ENCODE data around the gene EHD2.
"Not testable (repeated sequence)": the region's sequence is repeated elsewhere in the genome, so short reads cannot be mapped to it uniquely, and the experiment has no call there.

The EHD2 gene, protein sequence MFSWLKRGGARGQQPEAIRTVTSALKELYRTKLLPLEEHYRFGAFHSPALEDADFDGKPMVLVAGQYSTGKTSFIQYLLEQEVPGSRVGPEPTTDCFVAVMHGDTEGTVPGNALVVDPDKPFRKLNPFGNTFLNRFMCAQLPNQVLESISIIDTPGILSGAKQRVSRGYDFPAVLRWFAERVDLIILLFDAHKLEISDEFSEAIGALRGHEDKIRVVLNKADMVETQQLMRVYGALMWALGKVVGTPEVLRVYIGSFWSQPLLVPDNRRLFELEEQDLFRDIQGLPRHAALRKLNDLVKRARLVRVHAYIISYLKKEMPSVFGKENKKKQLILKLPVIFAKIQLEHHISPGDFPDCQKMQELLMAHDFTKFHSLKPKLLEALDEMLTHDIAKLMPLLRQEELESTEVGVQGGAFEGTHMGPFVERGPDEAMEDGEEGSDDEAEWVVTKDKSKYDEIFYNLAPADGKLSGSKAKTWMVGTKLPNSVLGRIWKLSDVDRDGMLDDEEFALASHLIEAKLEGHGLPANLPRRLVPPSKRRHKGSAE

DNA sequence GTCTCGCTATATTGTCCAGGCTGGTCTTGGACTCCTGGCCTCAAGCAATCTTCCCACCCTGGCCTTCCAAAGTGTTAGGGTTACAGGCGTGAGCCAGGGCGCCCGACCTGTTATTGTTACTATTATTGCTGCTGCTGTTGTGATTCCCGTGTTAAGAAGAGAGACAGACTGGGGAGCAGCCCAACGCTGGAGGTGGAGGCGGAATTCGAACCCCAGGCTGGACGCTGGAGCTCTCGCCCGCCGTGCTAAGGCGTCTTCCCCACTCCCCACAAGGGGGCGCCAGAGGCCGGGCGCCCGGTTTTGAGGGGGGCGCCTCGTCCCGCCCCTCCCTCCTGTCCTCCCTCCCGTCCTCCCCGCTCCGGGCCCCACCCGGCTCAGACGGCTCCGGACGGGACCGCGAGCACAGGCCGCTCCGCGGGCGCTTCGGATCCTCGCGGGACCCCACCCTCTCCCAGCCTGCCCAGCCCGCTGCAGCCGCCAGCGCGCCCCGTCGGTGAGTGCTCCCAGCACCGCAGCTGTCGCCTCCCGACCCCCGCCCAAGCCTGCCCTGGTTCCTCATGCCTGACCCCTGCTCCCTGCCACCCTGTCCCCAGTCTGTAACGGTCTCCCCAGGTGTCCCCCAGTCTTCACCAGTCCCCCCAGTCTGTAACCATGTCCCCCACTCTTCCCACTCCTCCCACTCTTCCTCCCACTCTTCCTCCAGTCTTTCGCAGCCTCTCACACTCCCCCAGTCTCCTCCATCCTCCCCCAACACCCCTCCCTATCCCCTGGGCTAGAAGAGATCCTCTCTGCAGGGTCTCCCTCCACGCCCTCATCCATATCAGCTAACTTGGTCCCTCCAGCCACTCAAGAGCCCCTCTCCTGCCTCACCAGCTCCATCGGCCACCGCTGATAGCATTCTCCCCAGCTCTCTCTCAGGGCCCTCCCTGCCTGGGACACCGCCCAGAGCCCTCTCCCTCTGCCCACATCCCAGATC lies at the start of gene EHD2:
Gene EHD2, plus strand, starts transcription at position 377 of the 976 bp plus-strand sequence. CDS start 3,191 bp downstream, outside the sequence.
- DNase-seq, result no peak

DNA sequence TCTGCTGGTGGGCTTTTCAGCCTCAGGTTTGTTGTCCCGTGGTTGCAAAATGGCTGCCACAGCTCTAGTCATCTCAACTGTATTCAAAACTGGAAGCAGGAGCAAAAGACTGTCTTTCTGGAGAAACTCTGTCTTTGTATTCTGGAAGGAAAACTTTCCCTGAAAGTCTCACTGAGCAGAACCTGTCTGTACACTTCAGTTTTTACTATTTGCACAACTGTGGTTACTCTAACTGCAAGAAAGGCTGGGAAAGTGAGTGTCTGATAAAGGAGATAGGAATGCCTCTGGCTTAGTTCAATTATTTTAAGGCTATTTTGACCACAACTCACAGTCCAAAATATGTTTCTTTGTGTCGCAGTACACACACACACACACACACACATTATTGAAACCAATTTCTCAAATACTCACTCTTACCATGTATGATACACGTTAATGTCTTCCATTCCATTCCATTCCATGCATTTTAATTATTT lies 49.7 kb upstream of the EHD2 start:
- DNase-seq, result no peak

DNA sequence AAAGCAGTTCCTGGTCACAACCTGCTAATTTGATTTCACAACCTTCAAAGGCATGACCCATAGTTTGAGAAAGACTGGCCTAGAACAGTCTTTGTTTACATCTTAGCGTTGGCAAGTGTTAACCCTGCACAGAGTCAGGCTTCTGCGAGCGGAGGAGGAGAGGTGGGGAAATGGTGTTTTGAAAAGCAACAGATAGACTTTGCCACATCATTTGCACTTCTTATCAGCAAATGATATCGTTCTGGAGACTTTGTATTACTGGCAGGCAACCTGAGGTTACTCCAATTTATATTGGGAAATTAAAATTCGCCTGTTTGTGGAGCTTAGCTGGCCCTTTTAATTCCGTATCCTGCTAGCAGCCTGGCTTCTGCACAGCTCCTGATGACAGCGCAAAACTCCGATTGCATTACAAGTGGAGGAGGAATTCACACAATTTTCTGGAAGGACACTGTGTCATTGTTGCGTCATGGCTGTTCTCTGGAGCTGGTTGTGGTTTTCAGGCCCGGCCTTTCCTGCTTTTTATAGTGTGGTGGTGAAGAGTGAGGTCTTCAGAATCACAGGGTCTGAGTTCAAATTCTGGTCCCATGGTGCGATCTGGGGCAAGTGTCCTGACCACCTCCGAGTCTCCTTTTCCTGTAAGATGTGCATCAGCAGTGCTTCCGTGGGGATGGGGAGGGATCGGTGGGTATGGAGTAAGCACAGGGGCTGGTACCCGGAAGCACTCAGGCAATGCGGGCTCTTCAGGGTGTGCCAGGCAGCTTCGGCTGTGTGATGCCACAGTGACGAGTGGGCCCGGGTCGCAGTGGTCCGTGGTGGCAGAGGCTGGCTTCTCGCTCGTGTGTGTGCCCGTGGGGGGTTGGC lies 49.1 kb upstream of the EHD2 start:
- DNase-seq, result no peak

DNA sequence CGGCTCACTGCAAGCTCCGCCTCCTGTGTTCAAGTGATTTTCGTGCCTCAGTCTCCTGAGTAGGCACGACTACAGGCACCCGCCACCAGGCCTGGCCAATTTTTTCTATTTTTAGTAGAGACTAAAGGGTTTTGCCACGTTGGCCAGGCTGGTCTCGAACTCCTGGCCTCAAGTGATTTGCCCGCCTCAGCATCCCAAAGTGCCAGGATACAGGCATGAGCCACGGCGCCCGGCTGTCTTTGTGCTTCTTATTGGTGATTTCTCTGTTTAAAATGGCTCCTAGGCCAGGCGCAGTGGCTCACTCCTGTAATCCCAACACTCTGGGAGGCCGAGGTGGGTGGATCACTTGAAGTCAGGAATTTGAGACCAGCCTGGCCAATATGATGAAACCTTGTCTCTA lies 44.7 kb upstream of the EHD2 start:
- not testable (repeated sequence) for DNase-seq

DNA sequence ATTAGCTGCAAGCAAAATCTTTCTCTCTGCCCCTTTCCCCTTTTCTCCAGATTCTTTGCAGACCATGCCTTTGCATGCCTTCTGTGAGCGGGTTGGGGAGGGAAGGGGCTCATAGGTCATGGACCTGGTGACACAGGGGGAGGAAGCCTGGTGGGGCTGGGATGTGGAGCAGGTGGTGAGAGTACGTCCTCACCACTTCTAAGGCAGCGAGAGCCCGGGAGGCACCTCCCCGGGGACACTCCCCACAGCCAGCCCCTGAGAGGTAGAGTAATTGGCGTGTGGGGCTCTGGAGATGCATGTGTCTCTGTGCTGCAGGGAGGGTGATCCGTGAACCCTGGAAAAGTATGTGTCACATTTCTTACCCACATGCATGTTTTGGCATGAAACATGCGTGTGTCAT lies 42.5 kb upstream of the EHD2 start:
- no peak for DNase-seq

DNA sequence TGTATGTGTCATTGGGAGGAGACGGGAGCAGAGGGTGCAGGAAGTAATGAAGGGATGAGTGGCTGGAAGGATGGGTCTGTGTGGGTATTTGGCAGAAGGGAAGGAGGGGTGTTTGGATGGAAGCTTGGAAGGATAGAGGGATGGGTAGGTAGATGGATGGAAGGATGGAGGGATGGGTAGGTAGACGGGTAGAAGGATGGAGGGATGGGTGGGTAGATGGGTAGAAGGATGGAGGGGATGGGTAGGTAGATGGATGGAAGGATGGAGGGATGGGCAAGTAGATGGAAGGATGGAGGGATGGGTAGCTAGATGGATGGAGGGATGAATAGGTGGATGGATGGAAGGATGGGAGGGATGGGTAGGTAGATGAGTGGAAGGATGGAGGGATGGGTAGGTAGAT lies 41.7 kb upstream of the EHD2 start:
- DNase-seq, result no peak

- DNase-seq, result no peak
Measured at GRCh38 chr19:47673426-47673825, 39.8 kb upstream of the EHD2 start.

- no peak for DNase-seq
Measured at GRCh38 chr19:47674548-47674947, 38.7 kb upstream of the EHD2 start.

GRCh38 chr19:47675271-47675670 lies 38.0 kb upstream of the EHD2 start:
- no peak for DNase-seq

DNA sequence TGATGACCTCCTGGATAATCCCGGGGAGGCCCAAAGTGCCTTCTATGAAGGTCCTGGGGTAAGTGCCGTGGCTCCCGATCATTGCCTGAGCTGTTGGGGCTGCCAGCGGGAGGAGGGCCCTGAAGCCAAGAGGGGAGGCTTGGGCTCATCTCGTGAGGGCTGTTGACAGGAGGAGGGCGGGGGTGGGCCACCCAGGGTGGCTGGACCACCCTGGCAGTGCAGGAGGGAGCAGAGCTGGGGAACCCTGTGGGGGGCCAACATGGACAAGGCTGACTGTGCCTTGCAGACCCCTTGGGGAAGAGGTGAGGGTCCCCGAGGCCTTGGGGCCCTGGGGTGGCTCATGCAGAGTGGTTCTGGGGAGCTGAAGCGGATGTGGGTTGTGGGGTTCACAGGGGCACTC lies 37.4 kb upstream of the EHD2 start:
- no peak for DNase-seq

GRCh38 chr19:47676811-47677210 lies 36.4 kb upstream of the EHD2 start:
- DNase-seq, result no peak

DNA sequence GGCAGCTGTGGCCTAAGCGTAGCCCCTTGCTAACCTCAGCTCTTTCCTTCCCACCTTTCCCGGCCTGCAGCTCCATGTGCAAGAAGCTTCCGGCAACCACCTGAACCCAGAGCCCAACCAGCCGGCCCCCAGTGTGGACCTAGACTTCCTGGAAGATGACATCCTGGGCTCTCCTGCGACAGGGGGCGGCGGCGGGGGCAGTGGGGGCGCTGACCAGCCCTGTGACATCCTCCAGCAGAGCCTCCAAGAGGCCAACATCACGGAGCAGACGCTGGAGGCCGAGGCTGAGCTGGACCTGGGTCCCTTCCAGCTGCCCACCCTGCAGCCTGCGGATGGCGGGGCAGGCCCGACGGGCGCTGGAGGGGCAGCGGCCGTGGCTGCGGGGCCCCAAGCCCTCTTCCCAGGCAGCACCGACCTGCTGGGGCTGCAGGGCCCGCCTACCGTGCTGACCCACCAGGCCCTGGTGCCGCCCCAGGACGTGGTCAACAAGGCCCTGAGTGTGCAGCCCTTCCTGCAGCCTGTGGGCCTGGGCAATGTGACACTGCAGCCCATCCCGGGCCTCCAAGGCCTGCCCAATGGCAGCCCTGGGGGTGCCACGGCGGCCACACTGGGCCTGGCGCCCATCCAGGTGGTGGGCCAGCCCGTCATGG lies 33.8 kb upstream of the EHD2 start:
- no peak for DNase-seq

- DNase-seq, result no peak
Measured at GRCh38 chr19:47679922-47680857, 33.0 kb upstream of the EHD2 start.

DNA sequence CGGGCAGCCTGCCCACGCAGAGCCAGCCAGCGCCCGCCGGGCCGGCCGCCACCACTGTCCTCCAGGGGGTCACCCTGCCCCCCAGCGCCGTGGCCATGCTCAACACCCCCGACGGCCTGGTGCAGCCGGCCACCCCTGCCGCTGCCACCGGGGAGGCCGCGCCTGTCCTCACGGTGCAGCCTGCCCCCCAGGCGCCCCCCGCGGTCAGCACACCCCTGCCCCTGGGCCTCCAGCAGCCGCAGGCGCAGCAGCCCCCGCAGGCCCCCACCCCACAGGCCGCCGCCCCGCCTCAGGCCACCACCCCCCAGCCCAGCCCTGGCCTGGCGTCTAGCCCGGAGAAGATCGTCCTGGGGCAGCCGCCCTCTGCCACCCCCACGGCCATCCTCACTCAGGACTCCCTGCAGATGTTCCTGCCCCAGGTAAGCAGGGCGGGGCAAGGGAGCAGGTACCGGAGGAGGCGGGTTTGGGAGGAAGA lies 32.3 kb upstream of the EHD2 start:
- DNase-seq, result no peak

- no peak for DNase-seq
Measured at GRCh38 chr19:47681388-47681787, 31.8 kb upstream of the EHD2 start.

GRCh38 chr19:47681936-47682335 lies 31.3 kb upstream of the EHD2 start:
- no peak for DNase-seq

DNA sequence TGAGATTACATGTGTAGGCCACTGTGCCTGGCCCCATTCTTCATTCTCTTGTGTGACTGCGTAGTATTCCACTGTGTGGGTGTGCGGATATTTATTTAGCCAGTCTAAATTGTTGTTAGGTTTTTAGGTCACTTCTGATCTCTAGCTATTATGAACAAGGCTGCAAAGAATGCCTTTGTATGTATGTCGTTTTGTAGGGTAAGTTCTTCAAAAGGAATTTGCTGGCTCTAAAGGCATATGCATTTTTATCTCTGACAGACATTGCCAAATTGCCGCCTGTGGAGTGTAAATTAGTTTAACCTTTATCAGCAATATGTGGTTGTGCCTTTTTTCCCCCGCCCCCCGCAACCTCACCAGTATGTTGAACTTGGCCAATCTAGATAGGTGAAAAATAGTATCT lies 30.3 kb upstream of the EHD2 start:
- no peak for DNase-seq

- DNase-seq, result no peak
Measured at GRCh38 chr19:47686679-47687450, 26.4 kb upstream of the EHD2 start.

DNA sequence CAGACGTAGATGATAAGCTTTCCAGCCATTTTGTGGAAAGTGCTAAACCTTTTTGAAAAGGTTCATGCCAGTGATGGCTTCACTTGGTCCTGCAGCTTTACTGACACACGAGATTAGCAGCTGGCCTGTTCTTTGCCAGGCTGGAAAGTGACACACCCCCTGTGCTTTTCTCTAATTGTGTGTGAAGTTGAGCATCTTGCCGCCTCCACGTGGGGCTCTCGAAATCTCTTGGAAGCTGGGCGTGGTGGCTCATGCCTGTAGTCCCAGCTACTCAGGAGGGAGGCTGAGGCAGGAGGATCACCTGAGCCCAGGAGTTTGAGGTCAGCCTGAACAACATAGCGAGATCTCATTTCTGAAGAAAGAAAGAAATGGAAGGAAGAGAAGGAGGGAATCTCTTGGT lies 25.3 kb upstream of the EHD2 start:
- DNase-seq, result no peak

- no peak for DNase-seq
Measured at GRCh38 chr19:47691090-47691489, 22.1 kb upstream of the EHD2 start.

Data from NCI-H345 (cell line).